Superior temporal gyrus (tissue), 1 donor: Measurements from ENCODE around the gene KLK2.

Experiments used
- DNase-seq: peaks from one replicate; pipeline ENCODE4 v3.0.0-alpha.2; 2016; ENCODE audit errors: extremely low spot score

KLK2 gene

GRCh38 chr19:50850738-50851137 lies 22.5 kb upstream of the KLK2 start:
- no peak for DNase-seq

- DNase-seq: no peak
These were observed 21.6 kb upstream of the KLK2 start for GRCh38 chr19:50851620-50852019.

GRCh38 chr19:50854636-50855410 lies 18.4 kb upstream of the KLK2 start, which contains the start of gene KLK3:
Gene KLK3 (plus strand): TSS chr19:50854915. CDS start chr19:50854956, 41 bp downstream.
- DNase-seq: no peak

GRCh38 chr19:50857366-50857765 lies 15.9 kb upstream of the KLK2 start:
- no peak for DNase-seq

- DNase-seq: no peak
These were observed 14.4 kb upstream of the KLK2 start for GRCh38 chr19:50858886-50859285.

GRCh38 chr19:50859849-50860248 lies 13.4 kb upstream of the KLK2 start:
- DNase-seq: no peak

- DNase-seq: no peak
These were observed 12.2 kb upstream of the KLK2 start for GRCh38 chr19:50861010-50861409.

- no peak for DNase-seq
These were observed 11.5 kb upstream of the KLK2 start for GRCh38 chr19:50861496-50862286.

GRCh38 chr19:50869479-50869878 lies 3.8 kb upstream of the KLK2 start:
- no peak for DNase-seq

GRCh38 chr19:50870417-50871089 lies 2.7 kb upstream of the KLK2 start:
- DNase-seq: no peak

- no peak for DNase-seq
These were observed 972 bp downstream of the KLK2 start for GRCh38 chr19:50874211-50874610.

GRCh38 chr19:50875795-50876422 lies 2.7 kb downstream of the KLK2 start:
- DNase-seq: no peak

- DNase-seq: no peak
These were observed 3.2 kb downstream of the KLK2 start for GRCh38 chr19:50876456-50876855.

- no peak for DNase-seq
These were observed 4.1 kb downstream of the KLK2 start for GRCh38 chr19:50877338-50877737.

- DNase-seq: no peak
These were observed 5.6 kb downstream of the KLK2 start for GRCh38 chr19:50878851-50879250.

- no peak for DNase-seq
These were observed 7.0 kb downstream of the KLK2 start for GRCh38 chr19:50880241-50880640.

- no peak for DNase-seq
These were observed 8.9 kb downstream of the KLK2 start for GRCh38 chr19:50882188-50882587.

- DNase-seq: no peak
These were observed 16.4 kb downstream of the KLK2 start for GRCh38 chr19:50889638-50890037.

GRCh38 chr19:50890422-50891252 lies 17.4 kb downstream of the KLK2 start:
- no peak for DNase-seq

GRCh38 chr19:50891253-50891625 lies 18.0 kb downstream of the KLK2 start:
- DNase-seq: no peak

GRCh38 chr19:50893047-50893736 lies 20.0 kb downstream of the KLK2 start:
- no peak for DNase-seq
